Measurements from ENCODE around the gene ARRB1. TPM values are rescaled to one million over a fixed set of nuclear protein-coding genes. Genes with fewer than 3 reads are reported as not detected.

ARRB1 gene
- total and polyA plus RNA-seq, 9 of the 15 experiments (the other 6 are each of a cell fraction or from before 2014, with no cell fraction given) = 6.6 to 45.4 (median 28.5) TPM

DNA sequence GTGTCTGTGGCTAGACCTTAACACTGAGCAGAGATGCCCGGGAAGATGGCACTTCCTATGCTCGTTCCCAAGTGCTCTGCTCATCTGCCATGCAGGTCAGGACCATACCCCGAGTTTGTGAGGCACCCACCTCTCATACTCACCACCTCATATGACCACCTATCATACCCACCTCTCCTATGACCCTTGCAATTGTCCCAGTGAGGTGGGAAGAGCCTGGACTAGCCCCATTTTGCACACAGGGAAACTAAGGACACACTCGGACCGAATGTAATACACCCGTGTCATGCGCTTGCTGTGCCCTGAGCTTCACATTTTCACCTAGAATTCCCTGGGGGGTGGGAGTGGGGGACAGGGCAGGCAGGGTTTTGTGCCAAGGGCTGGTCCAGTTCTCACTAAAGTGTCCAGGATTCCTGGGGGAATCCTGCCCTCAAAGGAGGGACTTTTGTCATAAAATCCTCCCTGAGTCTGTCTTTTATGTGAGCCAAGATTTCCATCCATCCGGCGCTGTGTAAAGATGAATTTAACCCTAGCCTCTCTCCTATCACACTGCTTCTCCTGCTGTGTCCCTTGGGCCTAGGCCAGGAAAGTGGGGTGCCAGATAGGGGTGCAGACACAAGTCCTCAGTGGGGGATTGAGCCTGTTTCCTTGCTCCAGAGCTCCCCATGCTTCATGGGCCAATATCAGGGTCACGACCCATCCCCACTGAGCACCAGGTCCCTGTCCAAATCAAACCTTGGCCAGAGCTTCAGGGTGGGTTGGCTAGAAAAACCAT, 90.9 kb downstream of the ARRB1 start:
- intact Hi-C loops (cut with micrococcal nuclease) = no loop called here
- DNase-seq (ENCODE audit: extremely low read depth in 1 of 4, low spot score in 3 of 4) (no peak), ATAC-seq (no peak), FAIRE-seq (no peak)
- no peaks in the 10 kb centered on the region for H3K9me3 ChIP-seq (replicated peaks; ENCODE audit: control insufficient read depth, insufficient read depth, low read depth, low read length)
- H3K27me3 ChIP-seq (ENCODE audit: control insufficient read depth in 2 of 2, insufficient read depth in 2 of 2, low read length in 2 of 2) = no peaks in the 10 kb centered on the region
- BruUV-seq (replicated peaks) = no TSS peak
- ChIA-PET CTCF (ENCODE audit: low intra/inter-chr PET ratio) (no interaction called here), POLR2A (interaction anchor here (0.5 to 0.6 kb wide), 3 partner anchors 182 to 1673 kb away, joined by 3 to 5 read pairs (median 3); no protein-coding TSS in a partner anchor)
- H3K4me2 ChIP-seq (ENCODE audit: insufficient read depth, low read length) = no peak overlapping the region
- H3K79me2 ChIP-seq (ENCODE audit: control insufficient read depth, insufficient read depth, low read length) = no peaks in the 10 kb centered on the region
- no peak overlapping the region for H2AFZ ChIP-seq (ENCODE audit: low read depth, low read length)
- WGBS (ENCODE audit: insufficient coverage, low coverage, missing lambda C conversion rate) = 4% methylated on average over 10 of the region's 10 CpGs
- no peak overlapping the region for H3K9ac ChIP-seq (ENCODE audit: insufficient read depth in 1 of 2, low read depth in 2 of 2, low read length in 2 of 2)
- peaks cover 11% of the 10 kb centered on the region; the same call in 1 of the 2 replicates for H4K20me1 ChIP-seq (replicated peaks; ENCODE audit: control insufficient read depth, insufficient read depth, low read length)
- H3K36me3 ChIP-seq (ENCODE audit: control insufficient read depth, insufficient read depth, low read length) = no peaks in the 10 kb centered on the region
- H3K4me3 ChIP-seq = no peak overlapping the region
- 0 out of 5 replicates have a peak, but pooled peaks cover 0 to 4% of the 10 kb centered on the region in 2 experiments for H3K4me1 ChIP-seq (replicated peaks in 1 of 2; ENCODE audit: control insufficient read depth in 2 of 2, insufficient read depth in 2 of 2, low read length in 2 of 2)
- in situ Hi-C loops (cut with MboI) = no loop called here
- no peak overlapping the region for H3K27ac ChIP-seq (ENCODE audit: extremely low read depth, low read depth, low read length)
- H3K9me1 ChIP-seq (ENCODE audit: control insufficient read depth, insufficient read depth, low read length) = no peaks in the 10 kb centered on the region
- no peak for TF ChIP-seq E2F8 (IDR thresholded peaks at IDR 0.05; ENCODE audit: low read depth, partially characterized antibody)
- no peak for TF ChIP-seq FOS (IDR thresholded peaks at IDR 0.05; ENCODE audit: extremely low read depth, insufficient read length)
- TF ChIP-seq POLR2H (tag; IDR thresholded peaks at IDR 0.05; ENCODE audit: low read depth) = no peak
- no peak for TF ChIP-seq TCF7 (IDR thresholded peaks at IDR 0.05; ENCODE audit: borderline replicate concordance)
- no peak for TF ChIP-seq HMGN3 (IDR thresholded peaks at IDR 0.05; ENCODE audit: borderline replicate concordance, extremely low read depth, insufficient read length, low read depth, low read length)
- TF ChIP-seq NCOA2 (IDR thresholded peaks at IDR 0.05; ENCODE audit: partially characterized antibody in 2 of 2) = no peak
- TF ChIP-seq CEBPZ (IDR thresholded peaks at IDR 0.05; ENCODE audit: borderline replicate concordance, low read depth, low read length) = no peak
- TF ChIP-seq MTA2 (IDR thresholded peaks at IDR 0.05; ENCODE audit: low read depth) = no peak
- TF ChIP-seq ZNF217 (CRISPR knock-in tag; IDR thresholded peaks at IDR 0.05) = no peak
- no peak for TF ChIP-seq ZNF121 (CRISPR knock-in tag; conservative IDR thresholded peaks at IDR 0.05)
